Loucy (cell line): ENCODE measurements around the gene KPRP.

Experiments used
- H2AFZ ChIP-seq: fragments of 200-600 bp; sonication (generic); 2 replicates; pipeline ENCODE4 v1.6.0; 2016; ENCODE audit warnings: antibody characterized with exemption, mild to moderate bottlenecking, low read length, moderate library complexity
- H3F3A ChIP-seq: fragments of 200-600 bp; 2 replicates; pipeline ENCODE4 v1.6.0; 2016; ENCODE audit warnings: antibody characterized with exemption, low read depth, mild to moderate bottlenecking
- H3K27me3 ChIP-seq: fragments of 200-600 bp; sonication (generic); 2 replicates; pipeline ENCODE4 v1.6.1; 2014; ENCODE audit warnings: low read length, mild to moderate bottlenecking; ENCODE audit not compliant: insufficient read depth, poor library complexity, severe bottlenecking
- H3K36me3 ChIP-seq: fragments of 200-600 bp; sonication (generic); 2 replicates; pipeline ENCODE4 v1.6.1; 2016; ENCODE audit warnings: low read length; ENCODE audit not compliant: insufficient read depth
- H3K4me1 ChIP-seq: fragments of 200-600 bp; sonication (generic); 2 replicates; pipeline ENCODE4 v1.5.1; 2014; ENCODE audit warnings: low read length, mild to moderate bottlenecking; ENCODE audit not compliant: insufficient read depth, poor library complexity, severe bottlenecking
- H3K4me2 ChIP-seq: fragments of 200-600 bp; sonication (generic); 2 replicates; pipeline ENCODE4 v1.6.0; 2014; ENCODE audit warnings: antibody characterized with exemption, low read length, low read depth, mild to moderate bottlenecking; ENCODE audit not compliant: poor library complexity, severe bottlenecking
- H3K4me3 ChIP-seq: fragments of 200-600 bp; sonication (generic); 2 replicates; pipeline ENCODE4 v1.5.1; 2014; ENCODE audit warnings: low read length, mild to moderate bottlenecking, mixed read lengths; ENCODE audit not compliant: poor library complexity, severe bottlenecking
- H3K79me2 ChIP-seq: fragments of 200-600 bp; sonication (generic); 2 replicates; pipeline ENCODE4 v1.6.1; 2014; ENCODE audit warnings: low read length; ENCODE audit not compliant: insufficient read depth
- H3K9ac ChIP-seq: fragments of 200-600 bp; sonication (generic); 2 replicates; pipeline ENCODE4 v1.6.0; 2014; ENCODE audit warnings: mild to moderate bottlenecking, low read depth, low read length, moderate library complexity; ENCODE audit not compliant: poor library complexity, severe bottlenecking
- H3K9me2 ChIP-seq: fragments of 200-600 bp; sonication (generic); replicated peaks from 2 replicates; pipeline ENCODE4 v1.6.1; 2016; ENCODE audit warnings: low read depth, low read length, mixed read lengths
- H3K9me3 ChIP-seq: fragments of 200-600 bp; sonication (generic); 2 replicates; pipeline ENCODE4 v1.6.1; 2014; ENCODE audit warnings: mild to moderate bottlenecking, antibody characterized with exemption, low read length, low read depth; ENCODE audit not compliant: insufficient read depth
- H4K20me1 ChIP-seq: fragments of 200-600 bp; sonication (generic); 2 replicates; pipeline ENCODE4 v1.6.0; 2014; ENCODE audit warnings: antibody characterized with exemption, low read length, mild to moderate bottlenecking; ENCODE audit not compliant: insufficient read depth, poor library complexity, severe bottlenecking
- EZH2phosphoT487 ChIP-seq: fragments of 200-600 bp; IDR thresholded peaks from 2 replicates; pipeline ENCODE4 v1.6.1; 2018; ENCODE audit warnings: antibody characterized with exemption, mild to moderate bottlenecking, moderate library complexity, borderline replicate concordance
- TF ChIP-seq, protein P1 (sequence below): fragments of 200-600 bp; sonication (generic); conservative IDR thresholded peaks from 2 replicates; pipeline ENCODE4 v1.5.1; 2014; ENCODE audit warnings: mild to moderate bottlenecking, antibody characterized with exemption, low read length

The KPRP gene

GRCh38 chr1:152774875-152775274, 17.1 kb downstream of the KPRP start, which contains the start of gene LCE1F:
LCE1F (plus strand) TSS chr1:152775140; CDS start chr1:152776372, 1,232 bp downstream.
- TF ChIP-seq EZH2phosphoT487 = no peak
- TF ChIP-seq, protein P1, sequence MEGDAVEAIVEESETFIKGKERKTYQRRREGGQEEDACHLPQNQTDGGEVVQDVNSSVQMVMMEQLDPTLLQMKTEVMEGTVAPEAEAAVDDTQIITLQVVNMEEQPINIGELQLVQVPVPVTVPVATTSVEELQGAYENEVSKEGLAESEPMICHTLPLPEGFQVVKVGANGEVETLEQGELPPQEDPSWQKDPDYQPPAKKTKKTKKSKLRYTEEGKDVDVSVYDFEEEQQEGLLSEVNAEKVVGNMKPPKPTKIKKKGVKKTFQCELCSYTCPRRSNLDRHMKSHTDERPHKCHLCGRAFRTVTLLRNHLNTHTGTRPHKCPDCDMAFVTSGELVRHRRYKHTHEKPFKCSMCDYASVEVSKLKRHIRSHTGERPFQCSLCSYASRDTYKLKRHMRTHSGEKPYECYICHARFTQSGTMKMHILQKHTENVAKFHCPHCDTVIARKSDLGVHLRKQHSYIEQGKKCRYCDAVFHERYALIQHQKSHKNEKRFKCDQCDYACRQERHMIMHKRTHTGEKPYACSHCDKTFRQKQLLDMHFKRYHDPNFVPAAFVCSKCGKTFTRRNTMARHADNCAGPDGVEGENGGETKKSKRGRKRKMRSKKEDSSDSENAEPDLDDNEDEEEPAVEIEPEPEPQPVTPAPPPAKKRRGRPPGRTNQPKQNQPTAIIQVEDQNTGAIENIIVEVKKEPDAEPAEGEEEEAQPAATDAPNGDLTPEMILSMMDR = no peak
- Histone ChIP-seq H3K9me2 (no peaks in the 10 kb centered on the region), H3K4me1 (no peaks in the 10 kb centered on the region), H3K4me2 (no peak within 1 kb of the TSS), H4K20me1 (no peaks in the 10 kb centered on the region), H3K27me3 (no peaks in the 10 kb centered on the region), H3K4me3 (no peak within 1 kb of the TSS), H3K9ac (no peak within 1 kb of the TSS), H3K9me3 (no peaks in the 10 kb centered on the region), H3F3A (no peaks in the 10 kb centered on the region), H3K36me3 (no peaks in the 10 kb centered on the region), H2AFZ (no peak within 1 kb of the TSS), H3K79me2 (no peaks in the 10 kb centered on the region)

DNA sequence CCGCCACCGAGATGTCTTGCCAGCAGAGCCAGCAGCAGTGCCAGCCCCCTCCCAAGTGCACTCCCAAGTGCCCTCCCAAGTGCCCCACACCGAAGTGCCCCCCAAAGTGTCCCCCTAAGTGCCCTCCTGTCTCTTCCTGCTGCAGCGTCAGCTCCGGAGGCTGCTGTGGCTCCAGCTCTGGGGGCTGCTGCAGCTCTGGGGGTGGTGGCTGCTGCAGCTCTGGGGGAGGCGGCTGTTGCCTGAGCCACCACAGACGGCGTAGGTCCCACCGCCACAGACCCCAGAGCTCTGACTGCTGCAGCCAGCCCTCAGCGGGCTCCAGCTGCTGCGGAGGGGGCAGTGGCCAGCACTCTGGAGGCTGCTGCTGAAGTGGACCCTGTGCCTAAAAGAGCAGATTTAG, 18.5 kb downstream of the KPRP start:
- Histone ChIP-seq H3K9ac (no peak overlapping the region), H3K27me3 (no peaks in the 10 kb centered on the region), H3K79me2 (no peaks in the 10 kb centered on the region), H3K36me3 (no peaks in the 10 kb centered on the region), H3K4me2 (no peak overlapping the region), H3K4me1 (no peaks in the 10 kb centered on the region), H3K4me3 (no peak overlapping the region), H2AFZ (no peak overlapping the region), H3F3A (no peaks in the 10 kb centered on the region), H3K9me3 (no peaks in the 10 kb centered on the region), H4K20me1 (no peaks in the 10 kb centered on the region), H3K9me2 (no peaks in the 10 kb centered on the region)
- TF ChIP-seq, protein P1 = no peak
- no peak for TF ChIP-seq EZH2phosphoT487

DNA sequence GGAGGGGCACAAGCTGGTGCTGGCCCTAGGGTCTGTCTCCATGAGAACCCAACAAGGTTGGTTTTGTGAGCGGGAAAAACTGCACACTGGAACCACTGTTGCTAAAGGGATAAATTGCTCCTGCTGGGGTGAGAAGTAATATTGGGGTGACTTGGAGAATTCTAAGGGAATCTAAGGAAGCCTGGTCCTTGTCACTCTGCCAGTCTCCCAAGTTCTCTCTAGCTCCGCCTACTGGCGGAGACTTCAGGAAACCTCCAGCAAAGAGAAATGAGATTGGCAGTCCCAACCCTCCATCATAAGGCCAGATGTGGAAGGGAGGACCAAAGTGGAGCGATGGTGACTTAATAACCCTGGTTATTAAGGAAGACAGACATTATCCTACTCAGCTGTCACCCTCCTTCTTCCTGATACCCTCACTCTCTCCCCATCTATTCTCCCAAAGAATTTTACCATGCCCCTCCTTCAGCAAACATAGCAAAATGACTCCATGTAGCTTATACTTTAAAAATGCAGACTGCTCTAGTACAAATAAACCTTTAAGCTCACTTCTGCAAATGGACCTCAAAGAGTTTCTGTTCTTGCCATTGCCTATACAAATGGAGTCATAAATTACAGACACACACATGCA, 19.8 kb downstream of the KPRP start:
- no peaks in the 10 kb centered on the region for H3K9me2 ChIP-seq
- no peak overlapping the region for H3K4me2 ChIP-seq
- no peak overlapping the region for H3K4me3 ChIP-seq
- H3F3A ChIP-seq = no peaks in the 10 kb centered on the region
- H3K4me1 ChIP-seq = no peaks in the 10 kb centered on the region
- H2AFZ ChIP-seq = no peak overlapping the region
- no peak overlapping the region for H3K9ac ChIP-seq
- TF ChIP-seq EZH2phosphoT487 = no peak
- TF ChIP-seq, protein P1 = peak; percentile 69
- no peaks in the 10 kb centered on the region for H3K79me2 ChIP-seq
- H4K20me1 ChIP-seq = no peaks in the 10 kb centered on the region
- H3K9me3 ChIP-seq = no peaks in the 10 kb centered on the region
- H3K36me3 ChIP-seq = no peaks in the 10 kb centered on the region
- H3K27me3 ChIP-seq = no peaks in the 10 kb centered on the region
